ENCODE data around the gene PHC3. TPM values are rescaled to one million over a fixed set of nuclear protein-coding genes. Genes with fewer than 3 reads are reported as not detected.
A peak's percentile ranks its signal among the peaks of the same experiment; 100 is the strongest.
"Not testable (repeated sequence)": the region's sequence is repeated elsewhere in the genome, so short reads cannot be mapped to it uniquely, and the experiment has no call there.

PHC3 gene, protein sequence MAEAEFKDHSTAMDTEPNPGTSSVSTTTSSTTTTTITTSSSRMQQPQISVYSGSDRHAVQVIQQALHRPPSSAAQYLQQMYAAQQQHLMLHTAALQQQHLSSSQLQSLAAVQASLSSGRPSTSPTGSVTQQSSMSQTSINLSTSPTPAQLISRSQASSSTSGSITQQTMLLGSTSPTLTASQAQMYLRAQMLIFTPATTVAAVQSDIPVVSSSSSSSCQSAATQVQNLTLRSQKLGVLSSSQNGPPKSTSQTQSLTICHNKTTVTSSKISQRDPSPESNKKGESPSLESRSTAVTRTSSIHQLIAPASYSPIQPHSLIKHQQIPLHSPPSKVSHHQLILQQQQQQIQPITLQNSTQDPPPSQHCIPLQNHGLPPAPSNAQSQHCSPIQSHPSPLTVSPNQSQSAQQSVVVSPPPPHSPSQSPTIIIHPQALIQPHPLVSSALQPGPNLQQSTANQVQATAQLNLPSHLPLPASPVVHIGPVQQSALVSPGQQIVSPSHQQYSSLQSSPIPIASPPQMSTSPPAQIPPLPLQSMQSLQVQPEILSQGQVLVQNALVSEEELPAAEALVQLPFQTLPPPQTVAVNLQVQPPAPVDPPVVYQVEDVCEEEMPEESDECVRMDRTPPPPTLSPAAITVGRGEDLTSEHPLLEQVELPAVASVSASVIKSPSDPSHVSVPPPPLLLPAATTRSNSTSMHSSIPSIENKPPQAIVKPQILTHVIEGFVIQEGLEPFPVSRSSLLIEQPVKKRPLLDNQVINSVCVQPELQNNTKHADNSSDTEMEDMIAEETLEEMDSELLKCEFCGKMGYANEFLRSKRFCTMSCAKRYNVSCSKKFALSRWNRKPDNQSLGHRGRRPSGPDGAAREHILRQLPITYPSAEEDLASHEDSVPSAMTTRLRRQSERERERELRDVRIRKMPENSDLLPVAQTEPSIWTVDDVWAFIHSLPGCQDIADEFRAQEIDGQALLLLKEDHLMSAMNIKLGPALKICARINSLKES
- 8.8 and 10.7 TPM in 2 replicates for total RNA-seq (2014; rRNA removed; shearing (Covaris generic))

DNA sequence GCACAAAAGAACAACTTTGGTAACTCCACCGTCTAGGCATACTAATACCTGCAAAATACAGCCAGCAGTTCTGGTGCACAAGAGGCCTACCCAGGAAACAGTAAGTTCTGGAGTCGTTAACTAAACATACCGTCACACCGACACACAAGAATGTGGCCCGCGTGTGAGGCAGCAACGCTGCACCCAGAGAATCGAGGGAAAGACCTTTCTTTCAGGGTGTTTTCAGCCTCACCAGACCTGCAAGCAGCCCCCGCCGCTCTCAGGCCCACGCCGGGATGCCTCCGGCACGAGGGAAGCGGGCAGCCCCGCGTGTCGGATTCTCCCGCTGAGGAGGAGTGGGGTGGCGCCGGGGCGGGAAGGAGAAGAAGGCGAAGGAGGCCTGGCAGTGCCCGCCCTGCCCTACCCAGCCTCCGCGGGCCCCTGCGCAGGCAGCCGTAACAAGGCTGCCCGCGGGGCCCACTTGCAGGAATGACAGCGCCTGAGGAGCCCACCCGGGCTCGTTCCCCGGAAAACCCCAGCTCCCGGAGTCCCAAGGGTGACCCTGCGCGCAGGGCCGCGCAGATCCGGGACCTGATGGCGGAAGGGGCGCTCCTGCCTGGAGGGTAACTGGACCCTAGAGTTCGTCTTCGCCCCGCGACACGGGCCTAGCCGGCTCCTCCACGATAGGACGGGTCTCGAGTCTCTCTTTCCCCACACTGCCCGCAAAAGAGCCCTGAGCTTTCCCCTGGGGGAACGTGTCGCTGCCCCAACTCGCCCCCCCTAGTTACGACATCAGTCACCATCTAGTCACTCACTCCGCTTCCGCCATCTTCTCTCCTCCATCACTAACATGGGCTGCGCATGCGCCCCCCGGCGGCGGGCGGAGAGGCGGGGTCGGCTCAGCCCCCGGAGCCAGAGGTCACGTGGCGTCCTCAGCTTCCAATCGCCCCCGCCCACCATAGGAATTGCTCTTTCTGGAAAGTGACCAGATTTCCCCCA is at the start of gene PHC3:
Gene PHC3 (minus strand): TSS at position 826 of the 978 bp plus-strand sequence. CDS start 18 bp downstream, at position 808.
- peak; percentile 96 for DNase-seq (ENCODE audit: low spot score)

DNA sequence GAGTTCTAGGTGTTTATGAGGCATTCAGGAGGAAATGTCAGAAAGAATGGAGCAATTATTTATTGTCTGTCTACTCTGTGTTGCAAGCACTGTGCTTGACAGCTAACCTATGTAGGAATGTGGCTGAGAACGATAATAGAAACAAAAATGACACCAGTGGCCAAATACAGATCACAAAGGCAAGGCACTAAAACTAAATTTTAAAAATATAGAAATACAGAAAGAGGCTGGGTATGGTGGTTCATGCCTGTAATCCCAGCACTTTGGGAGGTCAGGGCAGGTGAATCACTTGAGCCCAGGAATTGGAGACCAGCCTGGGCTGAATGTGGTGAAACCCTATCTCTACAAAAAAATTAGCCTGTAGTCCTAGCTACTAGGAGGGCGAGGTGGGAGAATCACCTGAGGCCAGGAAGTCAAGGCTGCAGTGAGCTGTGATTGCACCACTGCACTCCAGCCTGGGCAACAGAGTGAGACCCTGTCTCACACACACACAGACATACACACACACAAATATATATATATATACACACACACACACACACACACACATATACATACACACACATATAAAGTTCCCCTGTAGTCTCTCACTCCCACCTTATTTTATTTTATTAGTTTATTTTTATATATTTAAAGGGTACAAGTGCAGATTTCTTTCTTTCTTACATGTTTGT is 46.7 kb upstream of the PHC3 start:
- DNase-seq (ENCODE audit: low spot score) = no peak

DNA sequence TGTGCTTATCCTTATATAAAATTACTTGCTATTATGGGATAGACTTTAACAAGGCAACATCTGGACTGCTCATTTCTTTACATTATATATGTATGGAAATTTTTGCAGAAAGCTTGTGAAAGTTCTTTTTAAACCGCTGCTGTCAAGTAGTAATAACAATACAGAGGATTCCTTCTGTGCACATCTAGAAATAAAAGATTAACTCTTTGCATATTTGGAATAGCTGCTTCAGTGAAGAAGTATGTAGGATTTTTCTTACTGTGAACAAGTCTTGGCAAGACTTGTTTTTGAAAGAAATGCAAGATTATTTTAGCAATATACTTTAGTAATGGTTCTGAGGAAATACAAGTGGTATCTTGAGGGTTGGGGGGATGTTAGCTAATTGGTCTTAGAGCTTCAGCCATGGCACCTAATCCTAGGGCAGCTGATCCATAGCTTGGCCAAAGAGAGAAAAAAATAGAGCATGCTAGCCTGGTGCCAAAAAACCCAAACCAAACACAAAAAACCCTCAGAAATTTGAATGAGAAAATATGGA is 45.0 kb upstream of the PHC3 start:
- DNase-seq (ENCODE audit: low spot score) = no peak

DNA sequence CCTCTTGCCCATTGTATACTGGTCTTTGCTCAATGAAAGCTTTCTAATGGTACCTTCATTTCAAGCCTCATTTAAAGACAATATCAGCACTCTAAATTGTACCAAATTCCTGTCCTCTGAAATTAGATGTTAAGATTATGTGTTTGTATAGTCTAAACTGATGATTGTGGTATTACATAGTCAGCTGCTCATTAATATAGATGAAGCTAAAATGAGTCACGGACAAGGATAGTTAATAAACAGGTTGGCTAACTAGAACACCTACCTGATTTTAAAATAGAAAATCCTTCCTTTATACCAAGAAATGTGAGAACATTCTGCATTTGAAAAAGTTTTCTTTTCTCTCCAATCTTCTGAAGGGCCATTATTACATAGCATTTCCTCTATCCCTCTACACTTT is 43.6 kb upstream of the PHC3 start:
- DNase-seq (ENCODE audit: low spot score) = no peak

DNA sequence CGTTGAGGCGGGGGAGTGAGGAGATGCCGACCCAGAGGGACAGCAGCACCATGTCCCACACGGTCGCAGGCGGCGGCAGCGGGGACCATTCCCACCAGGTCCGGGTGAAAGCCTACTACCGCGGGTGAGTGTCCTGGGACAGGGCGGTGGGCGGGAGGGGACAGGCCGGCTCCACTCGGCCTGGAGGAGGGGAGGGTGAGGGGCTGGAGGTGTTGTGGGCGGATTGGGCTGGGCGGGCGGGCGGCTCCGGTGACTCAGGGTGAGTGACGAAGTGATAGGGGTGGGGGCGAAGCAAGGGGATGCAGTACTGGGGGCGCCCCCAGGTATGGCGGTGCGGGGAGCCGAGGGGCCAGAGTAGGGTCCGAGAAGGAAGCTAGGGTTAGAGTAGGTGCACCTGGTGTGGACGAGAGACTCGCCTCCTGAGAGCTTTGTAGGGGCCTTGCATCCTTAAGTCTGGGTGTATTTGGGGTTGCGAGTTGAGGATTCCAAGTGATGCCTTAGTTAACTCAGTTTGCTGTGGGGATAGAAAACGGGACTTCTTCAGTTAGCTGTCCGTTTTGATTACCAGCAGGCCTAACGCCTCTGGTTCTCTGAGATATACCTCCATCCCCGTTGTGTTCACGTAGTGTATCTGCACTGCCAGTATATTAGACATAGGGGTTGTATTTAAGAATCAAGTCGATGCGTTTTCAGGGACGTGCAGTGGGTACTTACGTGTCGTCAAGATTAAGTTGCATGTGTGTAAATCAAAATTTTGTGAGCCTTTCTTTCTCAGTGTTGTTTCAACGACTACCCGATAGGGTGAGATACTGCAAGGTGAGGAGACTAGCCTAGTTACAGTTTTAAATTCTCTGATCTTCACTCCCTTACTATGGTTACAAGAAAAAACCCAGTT is 41.4 kb upstream of the PHC3 start:
- peak; percentile 65 for DNase-seq (ENCODE audit: low spot score)

DNA sequence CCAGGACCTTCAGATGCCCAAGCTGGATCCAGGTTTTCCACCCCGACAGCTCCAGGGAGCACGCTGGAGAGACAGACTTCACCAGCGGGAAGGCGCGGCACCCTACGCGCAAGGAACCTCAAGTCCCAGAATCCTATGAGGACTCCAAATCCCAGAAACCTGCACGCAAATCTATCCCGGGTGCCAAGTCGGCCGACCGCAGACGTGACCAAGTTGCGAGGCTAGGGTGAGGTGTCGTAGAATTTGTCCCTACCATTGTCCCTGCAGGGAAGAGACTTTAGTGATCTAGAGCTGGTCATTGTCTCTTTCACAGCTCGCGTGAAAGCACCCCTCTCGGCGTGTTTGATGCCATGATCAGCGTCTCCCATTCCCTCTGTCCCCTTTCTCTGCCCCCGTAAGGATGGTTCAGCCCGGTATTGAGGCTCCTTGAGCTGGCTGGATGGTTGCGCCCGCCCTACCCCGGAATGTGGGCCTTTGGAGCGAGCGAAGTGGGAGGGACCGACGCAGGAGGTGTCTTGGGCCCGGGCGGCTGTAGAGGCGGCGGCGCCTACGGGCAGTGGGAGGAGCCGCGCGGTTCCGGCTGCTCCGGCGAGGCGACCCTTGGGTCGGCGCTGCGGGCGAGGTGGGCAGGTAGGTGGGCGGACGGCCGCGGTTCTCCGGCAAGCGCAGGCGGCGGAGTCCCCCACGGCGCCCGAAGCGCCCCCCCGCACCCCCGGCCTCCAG is 40.6 kb upstream of the PHC3 start, which contains the start of gene PRKCI:
Gene PRKCI (plus strand): TSS at position 501 of the 723 bp plus-strand sequence. CDS start 246 bp downstream, outside the sequence.
- DNase-seq (ENCODE audit: low spot score) = peak; percentile 100

DNA sequence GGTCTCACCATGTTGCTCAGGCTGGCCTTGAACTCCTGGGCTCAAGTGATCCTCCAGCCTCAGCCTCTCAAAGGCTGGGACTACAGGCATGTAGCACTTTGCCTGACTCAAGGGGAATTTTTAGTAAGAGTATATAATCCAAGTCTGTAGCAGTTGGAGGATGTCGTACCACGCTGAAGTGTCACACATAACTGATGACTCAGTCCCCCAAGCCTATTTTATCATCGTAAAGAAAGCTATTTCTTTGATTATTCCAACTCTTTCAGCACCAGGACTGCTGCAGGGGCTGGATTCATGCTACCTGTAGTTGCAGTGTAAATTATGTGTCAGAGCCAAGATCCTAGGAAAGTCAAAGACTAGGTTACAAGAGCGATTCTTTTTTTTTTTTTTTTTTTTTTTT is 39.3 kb upstream of the PHC3 start:
- DNase-seq (ENCODE audit: low spot score) = no peak

DNA sequence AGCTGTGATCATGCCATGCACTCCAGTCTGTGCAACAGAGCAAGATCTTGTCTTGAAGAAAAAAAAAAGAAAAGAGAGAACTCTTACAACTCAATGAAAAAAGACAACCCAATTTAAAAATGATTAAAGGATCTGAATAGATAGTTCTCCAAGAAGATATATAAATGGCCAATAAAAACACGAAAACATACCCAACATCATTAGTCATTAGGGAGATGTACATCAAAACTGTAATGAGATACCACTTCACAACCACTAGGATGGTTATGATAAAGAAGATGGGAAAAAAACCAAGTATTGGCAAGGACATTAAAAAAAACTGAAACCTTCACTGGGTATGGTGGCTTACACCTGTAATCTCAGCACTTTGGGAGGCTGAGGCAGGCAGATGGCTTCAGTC is 38.3 kb upstream of the PHC3 start:
- DNase-seq (ENCODE audit: low spot score) = no peak

DNA sequence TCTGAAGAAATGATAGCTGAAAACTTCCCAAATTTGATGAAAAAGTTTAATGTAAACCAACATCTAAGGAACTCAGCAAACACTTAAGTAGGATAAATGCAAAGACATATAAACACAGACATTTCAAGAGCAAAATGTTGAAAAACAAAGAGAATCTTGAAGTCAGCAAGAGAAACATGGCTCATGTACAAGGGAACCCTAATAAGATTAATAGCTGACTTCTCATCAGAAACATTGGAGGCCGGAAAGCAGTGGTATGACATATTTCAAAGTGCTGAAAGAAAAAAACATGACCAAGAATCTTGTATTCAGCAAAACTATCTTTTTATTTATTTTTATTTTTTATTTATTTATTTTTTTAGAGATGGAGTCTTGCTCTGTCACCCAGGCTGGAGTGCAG is 30.1 kb upstream of the PHC3 start:
- no peak for DNase-seq (ENCODE audit: low spot score)

DNA sequence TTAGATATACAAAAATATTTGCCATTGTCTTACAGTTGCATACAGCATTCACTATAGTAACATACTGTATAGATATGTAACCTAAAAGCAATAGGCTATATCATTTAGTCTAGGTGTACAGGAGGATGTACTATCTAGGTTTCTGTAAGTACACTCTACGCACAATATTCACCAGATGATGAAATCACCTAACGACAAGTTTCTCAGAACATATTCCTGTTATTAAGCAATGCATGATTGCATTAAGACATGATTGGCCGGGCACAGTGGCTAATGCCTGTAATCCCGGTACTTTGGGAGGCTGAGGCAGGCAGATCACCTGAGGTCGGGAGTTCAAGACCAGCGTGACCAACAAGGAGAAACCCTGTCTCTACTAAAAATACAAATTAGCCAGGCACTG is 26.2 kb upstream of the PHC3 start:
- no peak for DNase-seq (ENCODE audit: low spot score)

DNA sequence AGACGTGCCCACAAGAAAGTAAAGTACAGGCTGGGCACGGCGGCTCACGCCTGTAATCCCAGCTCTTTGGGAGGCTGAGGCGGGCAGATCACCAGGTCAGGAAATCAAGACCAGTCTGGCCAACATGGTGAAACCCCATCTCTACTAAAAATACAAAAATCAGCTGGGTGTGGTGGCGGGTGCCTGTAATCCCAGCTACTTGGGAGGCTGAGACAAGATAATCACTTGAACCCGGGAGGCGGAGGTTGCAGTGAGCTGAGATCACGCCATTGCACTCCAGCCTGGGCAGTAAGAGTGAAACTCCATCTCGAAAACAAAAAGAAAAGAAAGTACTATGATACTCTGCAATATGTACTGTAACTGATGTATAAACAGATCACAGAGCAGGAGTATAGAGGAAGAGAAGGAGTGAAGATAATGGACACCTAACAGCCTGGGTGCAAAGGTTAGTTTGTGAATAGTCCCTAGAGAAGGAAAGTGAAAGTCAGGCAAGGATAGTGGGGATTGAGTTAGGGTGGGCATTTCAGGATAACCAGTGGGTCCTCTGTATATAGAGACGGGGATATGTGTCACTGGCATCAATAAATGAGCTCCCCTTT is 24.7 kb upstream of the PHC3 start:
- not testable (repeated sequence) for DNase-seq (ENCODE audit: low spot score)

DNA sequence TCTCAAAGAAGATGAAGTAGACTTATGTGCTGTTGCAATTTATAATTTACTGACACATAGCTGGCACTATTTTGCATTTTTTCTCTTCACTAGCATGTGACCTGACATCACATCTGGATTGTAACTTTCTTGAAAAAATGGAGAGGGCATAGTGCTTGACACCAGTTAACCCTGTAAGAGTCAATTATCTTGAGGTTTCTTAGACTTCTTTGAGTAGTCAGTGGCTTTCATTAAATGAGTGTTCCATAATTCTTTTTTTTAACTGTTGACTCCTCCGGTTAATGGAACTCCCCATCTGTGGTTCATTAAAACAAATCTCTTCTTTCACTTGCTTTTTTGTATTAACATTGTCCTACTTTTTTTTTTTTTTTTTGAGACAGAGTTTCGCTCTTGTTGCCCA is 23.8 kb upstream of the PHC3 start:
- DNase-seq (ENCODE audit: low spot score) = no peak

DNA sequence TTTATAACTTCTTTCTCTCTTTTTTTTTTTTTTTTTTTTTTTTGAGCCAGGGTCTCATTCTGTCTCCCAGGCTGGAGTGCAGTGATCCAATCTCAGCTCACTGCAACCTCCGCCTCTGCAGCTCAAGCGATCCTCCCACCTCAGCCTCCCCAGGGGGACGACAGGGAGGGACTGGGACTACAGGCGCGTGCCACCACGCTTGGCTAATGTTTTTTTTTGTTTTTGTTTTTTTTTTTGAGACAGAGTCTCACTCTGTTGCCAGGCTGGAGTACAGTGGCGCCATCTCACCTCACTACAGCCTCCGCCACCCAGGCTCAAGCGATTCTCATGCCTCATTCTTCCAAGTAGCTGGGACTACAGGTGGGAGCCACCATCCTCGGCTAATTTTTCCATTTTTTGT is 23.0 kb upstream of the PHC3 start:
- no peak for DNase-seq (ENCODE audit: low spot score)

DNA sequence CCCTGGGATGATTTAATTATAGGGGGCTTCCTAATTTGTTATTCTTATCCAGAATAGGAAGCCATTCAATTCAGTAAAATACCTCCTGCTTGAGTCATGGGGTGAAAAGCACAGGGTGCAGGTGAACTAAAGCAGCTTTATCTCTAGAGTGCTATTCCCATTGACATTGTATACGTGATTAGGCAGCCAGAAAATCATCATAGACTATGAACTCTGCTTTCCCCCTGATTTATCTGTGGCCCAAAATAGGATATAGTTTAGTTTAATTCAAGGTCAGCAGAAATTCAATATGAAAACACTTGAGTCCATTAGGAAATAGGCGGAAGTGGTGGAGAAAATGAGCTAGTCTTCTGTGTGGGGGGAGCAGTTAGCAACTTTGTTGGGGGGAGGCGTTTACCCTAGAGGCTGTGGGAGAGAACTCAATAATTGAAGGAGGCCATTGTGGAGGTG is 22.5 kb upstream of the PHC3 start:
- no peak for DNase-seq (ENCODE audit: low spot score)

DNA sequence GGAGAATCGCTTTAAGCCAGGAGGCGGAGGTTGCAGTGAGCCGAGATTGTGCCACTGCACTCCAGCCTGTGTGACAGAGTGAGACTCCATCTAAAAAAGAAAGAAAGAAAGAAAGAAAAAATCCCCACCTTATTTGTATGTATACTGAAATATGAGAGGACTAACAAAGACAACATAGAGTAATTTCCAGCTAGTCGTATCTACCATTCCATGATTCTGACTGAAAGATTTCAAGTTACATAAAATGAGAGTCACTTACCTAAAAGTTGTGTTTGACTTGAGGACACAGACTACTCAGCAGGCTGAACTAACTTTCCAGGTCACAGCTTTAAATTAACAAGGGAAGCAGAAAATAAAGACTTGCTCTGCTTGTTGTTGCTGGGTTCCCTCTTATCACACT is 21.9 kb upstream of the PHC3 start:
- no peak for DNase-seq (ENCODE audit: low spot score)

DNA sequence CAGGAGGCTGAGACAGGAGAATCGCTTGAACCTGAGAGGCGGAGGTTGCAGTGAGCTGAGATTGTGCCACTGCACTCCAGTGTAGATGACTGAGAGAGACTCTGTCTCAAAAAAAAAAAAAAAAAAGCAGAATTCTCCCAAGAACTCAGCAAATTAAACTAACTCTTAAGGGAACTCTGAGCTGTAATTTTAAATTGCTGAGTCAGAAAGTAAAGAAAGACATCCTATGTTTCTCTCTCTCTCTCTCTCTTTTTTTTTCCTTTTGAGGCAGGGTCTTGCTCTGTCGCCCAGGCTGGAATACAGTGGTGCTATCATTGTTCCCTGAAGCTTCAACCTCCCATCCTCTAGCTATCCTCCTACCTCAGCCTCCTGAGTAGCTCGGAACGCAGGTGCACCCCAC is 20.0 kb upstream of the PHC3 start:
- DNase-seq (ENCODE audit: low spot score) = no peak

DNA sequence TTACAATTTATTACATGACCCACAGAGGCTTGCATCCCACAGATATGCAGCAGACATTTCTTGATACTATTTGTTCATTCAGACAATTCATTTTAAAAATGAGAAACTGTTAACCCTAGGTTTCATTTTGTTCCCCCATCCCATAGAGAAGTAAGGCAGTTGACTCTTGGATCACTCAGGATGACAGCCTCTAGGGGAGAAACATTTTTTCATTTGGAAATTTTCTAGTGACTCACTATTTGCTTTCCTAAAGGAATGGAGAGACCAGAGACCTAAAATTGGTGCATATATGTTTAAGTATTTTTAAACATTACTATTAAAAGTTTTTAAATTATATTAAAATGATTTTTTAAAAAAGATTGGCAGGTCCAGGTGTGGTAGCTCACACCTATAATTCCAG is 19.5 kb upstream of the PHC3 start:
- DNase-seq (ENCODE audit: low spot score) = no peak

DNA sequence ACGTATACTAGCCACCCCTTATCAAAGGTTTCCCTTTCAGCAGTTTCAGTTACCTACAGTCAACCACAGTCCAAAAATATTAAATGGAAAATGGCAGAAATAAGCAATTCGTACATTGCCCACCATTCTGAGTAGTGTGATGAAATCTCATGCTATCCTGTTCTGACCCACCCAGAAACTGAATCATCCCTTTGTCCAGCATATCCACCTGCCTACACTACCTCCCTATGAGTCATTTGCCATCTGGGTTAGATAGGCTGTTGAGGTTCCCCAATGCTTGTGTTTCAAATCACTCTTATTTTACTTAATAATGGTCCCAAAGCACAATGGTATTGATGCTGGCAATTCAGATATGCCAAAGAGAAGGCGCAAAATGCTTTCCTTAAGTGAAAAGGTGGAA is 15.3 kb upstream of the PHC3 start:
- peak; percentile 70 for DNase-seq (ENCODE audit: low spot score)
